BJ (cell line): ENCODE results near the gene NANOGP8. TPM values are rescaled to one million over a fixed set of nuclear protein-coding genes. Genes with fewer than 3 reads are reported as not detected.
"Not testable (repeated sequence)": the region's sequence is repeated elsewhere in the genome, so short reads cannot be mapped to it uniquely, and the experiment has no call there.

Experiments used
- CTCF ChIA-PET: fragments of 350-600 bp; formaldehyde crosslinking; extraction: SDS; loops from one replicate; lab custom pipeline; 2021; ENCODE audit warnings: antibody characterized with exemption, inconsistent platforms; lab: Yijun Ruan, JAX
- POLR2A ChIA-PET: fragments of 300-600 bp; sonication (Branson Sonifier 250); formaldehyde crosslinking; extraction: SDS; loops from one replicate; lab custom pipeline; 2021; ENCODE audit warnings: antibody characterized with exemption; lab: Charles Lee
- DNase-seq: peaks from one replicate; pipeline ENCODE4 v3.0.0-alpha.2; 2011; ENCODE audit warnings: low read depth
- H3K27me3 ChIP-seq: 2 replicates; pipeline ENCODE4 v1.6.0; 2011; ENCODE audit warnings: low read length; ENCODE audit not compliant: control insufficient read depth, insufficient read depth
- H3K36me3 ChIP-seq: 2 replicates; pipeline ENCODE4 v1.5.1; 2011; ENCODE audit warnings: low read length; ENCODE audit not compliant: control insufficient read depth, insufficient read depth
- H3K4me3 ChIP-seq: 2 replicates; pipeline ENCODE4 v1.5.1; 2011; ENCODE audit warnings: low read depth, mild to moderate bottlenecking, control low read depth, low read length
- polyA plus RNA-seq: library from polyadenylated mRNA; depleted of rRNA; stranded (reverse); fragments of >200 nt; gene quantifications from 2 replicates; pipeline ENCODE4 v1.2.3, GENCODE V29; 2011
- TF ChIP-seq, protein P1 (sequence below): IDR thresholded peaks from 2 replicates; pipeline ENCODE4 v1.5.1; 2011; ENCODE audit warnings: low read depth, mild to moderate bottlenecking, control low read depth, inconsistent platforms, low read length, moderate library complexity; ENCODE audit not compliant: insufficient read depth

Gene NANOGP8
- polyA plus RNA-seq, 1 experiment, result not detected

DNA sequence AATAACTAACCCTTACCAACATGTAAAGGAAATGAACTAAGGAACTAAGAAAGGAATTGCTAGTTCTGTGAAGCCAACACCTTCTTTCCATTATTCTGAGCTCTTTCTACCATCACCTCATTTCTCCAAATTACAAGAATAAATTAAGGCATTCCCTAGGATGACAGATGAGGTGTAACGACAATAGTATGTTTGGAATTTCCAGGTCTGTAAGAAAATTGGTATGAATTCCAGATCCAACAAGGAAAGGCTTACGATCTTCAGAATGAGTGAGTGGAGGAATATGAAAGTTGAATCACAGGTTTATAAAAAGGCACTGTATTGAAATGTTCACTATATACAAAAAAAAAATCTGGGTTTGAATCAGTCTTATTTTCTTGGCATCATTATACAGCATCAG is 4.5 kb upstream of the NANOGP8 start:
- no peak for DNase-seq
- Histone ChIP-seq H3K4me3 (no peak overlapping the region), H3K36me3 (no peaks in the 10 kb centered on the region), H3K27me3 (no peaks in the 10 kb centered on the region)
- ChIA-PET CTCF (interaction anchor here (1.2 to 3.6 kb wide), 2 partner anchors 10 to 355 kb away, joined by 5 to 21 read pairs; no protein-coding TSS in a partner anchor), POLR2A (no interaction called here)
- TF ChIP-seq, protein P1, sequence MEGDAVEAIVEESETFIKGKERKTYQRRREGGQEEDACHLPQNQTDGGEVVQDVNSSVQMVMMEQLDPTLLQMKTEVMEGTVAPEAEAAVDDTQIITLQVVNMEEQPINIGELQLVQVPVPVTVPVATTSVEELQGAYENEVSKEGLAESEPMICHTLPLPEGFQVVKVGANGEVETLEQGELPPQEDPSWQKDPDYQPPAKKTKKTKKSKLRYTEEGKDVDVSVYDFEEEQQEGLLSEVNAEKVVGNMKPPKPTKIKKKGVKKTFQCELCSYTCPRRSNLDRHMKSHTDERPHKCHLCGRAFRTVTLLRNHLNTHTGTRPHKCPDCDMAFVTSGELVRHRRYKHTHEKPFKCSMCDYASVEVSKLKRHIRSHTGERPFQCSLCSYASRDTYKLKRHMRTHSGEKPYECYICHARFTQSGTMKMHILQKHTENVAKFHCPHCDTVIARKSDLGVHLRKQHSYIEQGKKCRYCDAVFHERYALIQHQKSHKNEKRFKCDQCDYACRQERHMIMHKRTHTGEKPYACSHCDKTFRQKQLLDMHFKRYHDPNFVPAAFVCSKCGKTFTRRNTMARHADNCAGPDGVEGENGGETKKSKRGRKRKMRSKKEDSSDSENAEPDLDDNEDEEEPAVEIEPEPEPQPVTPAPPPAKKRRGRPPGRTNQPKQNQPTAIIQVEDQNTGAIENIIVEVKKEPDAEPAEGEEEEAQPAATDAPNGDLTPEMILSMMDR, result no peak

DNA sequence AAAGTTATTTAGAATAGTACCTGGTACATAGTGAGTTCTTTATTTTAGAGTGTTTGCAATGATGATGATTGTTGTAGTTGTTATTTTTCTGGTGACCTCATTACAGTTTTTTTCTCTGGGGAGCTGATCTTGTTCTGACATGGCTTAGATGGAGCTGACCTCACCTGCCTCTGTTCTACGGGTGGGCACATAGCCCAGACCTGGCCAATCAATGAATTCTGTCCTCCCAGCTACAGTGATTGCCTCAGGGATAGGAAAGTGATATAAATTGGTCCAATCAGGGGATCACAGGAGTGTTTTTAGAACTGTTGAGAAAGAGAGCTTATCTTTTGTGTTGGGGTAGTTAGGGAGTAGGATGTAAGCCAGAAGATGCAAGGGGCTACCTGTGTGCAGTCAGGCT is 3.2 kb upstream of the NANOGP8 start:
- ChIA-PET CTCF (interaction anchor here (3.6 kb wide), 1 partner anchor 9 kb away, joined by 21 read pairs; no protein-coding TSS in a partner anchor), POLR2A (no interaction called here)
- H3K4me3 ChIP-seq, result no peak overlapping the region
- no peaks in the 10 kb centered on the region for H3K27me3 ChIP-seq
- no peaks in the 10 kb centered on the region for H3K36me3 ChIP-seq
- TF ChIP-seq, protein P1, result no peak
- DNase-seq, result no peak

DNA sequence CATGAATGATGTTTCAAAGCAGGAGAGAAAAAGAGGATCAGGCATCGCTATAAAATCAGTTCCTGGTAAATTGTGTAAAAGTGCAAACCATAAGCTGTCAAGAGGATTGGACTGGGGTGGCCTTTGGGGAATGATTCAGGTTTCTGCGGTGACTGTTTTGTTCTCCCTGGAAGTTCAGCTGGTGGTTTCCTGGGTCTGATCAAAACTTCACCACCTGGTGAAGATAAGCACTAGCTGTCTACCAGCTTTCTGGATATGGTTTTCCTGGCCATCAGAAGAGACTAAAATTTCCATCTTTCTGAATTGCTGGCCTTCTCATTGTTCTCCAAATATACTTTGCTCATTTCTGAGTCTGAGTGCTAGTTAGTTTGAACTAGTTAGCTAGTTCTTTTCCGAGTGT is 2.7 kb upstream of the NANOGP8 start:
- ChIA-PET CTCF (interaction anchor here (3.6 kb wide), 1 partner anchor 9 kb away, joined by 21 read pairs; no protein-coding TSS in a partner anchor), POLR2A (no interaction called here)
- TF ChIP-seq, protein P1, result no peak
- no peaks in the 10 kb centered on the region for H3K36me3 ChIP-seq
- H3K27me3 ChIP-seq, result no peaks in the 10 kb centered on the region
- H3K4me3 ChIP-seq, result no peak overlapping the region
- DNase-seq, result no peak

DNA sequence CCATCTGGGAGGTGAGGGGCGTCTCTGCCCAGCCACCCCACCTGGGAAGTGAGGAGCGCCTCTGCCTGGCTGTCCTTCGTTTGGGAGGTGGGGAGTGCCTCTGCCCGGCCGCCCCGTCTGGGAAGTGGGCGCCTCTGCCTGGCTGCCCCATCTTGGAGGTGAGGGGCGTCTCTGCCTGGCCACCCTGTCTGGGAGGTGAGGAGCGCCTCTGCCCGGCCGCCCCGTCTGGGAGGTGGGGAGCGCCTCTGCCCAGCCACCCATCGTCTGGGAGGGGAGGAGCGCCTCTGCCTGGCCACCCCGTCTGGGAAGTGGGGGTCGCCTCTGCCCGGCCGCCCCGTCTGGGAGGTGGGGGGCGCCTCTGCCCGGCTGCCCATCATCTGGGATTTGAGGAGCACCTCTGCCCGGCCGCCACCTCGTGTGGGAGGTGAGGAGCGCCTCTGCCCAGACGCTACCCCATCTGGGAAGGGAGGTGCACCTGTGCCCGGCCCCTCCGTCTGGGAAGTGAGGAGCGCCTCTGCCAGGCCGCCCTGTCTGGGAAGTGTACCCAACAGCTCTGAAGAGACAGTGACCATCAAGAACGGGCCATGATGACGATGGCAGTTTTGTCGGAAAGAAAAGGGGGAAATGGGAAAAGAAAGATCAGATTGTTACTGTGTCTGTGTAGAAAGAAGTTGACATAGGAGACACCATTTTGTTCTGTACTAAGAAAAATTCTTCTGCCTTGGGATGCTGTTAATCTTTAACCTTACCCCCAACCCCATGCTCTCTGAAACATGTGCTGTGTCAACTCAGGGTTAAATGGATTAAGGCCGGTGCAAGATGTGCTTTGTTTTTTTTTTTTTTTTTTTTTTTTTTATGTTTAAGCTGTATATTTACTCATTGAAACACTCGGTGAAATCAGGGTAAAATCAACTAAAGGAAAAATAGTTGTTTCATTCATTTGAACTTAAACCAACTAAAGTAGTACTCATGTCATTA is 2.4 kb downstream of the NANOGP8 start:
- DNase-seq, CTCF ChIA-PET, H3K4me3 ChIP-seq, H3K36me3 ChIP-seq, H3K27me3 ChIP-seq: not testable (repeated sequence)
- POLR2A ChIA-PET, result interaction anchor here (0.6 kb wide), 1 partner anchor 363 kb away, joined by 4 read pairs; no protein-coding TSS in a partner anchor

DNA sequence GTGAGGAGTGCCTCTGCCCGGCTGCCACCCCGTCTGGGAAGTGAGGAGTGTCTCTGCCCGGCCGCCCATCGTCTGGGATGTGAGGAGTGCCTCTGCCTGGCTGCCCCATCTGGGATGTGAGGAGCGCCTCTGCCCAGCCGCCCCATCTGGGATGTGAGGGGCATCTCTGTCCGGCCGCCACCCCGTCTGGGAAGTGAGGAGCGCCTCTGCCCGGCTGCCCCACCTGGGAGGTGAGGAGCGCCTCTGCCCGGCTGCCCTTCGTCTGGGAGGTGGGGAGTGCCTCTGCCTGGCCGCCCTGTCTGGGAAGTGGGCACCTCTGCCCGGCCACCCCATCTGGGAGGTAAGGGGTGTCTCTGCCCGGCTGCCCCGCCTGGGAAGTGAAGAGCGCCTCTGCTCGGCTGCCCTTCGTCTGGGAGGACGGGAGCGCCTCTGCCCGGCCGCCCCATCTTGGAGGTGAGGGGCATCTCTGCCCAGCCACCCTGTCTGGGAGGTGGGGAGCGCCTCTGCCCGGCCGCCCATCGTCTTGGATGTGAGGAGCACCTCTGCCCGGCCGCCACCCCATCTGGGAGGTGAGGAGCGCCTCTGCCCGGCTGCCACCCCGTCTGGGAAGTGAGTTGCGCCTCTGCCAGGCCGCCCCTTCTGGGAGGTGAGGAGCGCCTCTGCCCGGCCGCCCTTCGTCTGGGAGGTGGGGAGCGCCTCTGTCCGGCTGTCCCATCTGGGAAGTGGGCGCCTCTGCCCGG is 3.3 kb downstream of the NANOGP8 start:
- CTCF ChIA-PET, DNase-seq, POLR2A ChIA-PET, H3K36me3 ChIP-seq, H3K27me3 ChIP-seq, H3K4me3 ChIP-seq: not testable (repeated sequence)

DNA sequence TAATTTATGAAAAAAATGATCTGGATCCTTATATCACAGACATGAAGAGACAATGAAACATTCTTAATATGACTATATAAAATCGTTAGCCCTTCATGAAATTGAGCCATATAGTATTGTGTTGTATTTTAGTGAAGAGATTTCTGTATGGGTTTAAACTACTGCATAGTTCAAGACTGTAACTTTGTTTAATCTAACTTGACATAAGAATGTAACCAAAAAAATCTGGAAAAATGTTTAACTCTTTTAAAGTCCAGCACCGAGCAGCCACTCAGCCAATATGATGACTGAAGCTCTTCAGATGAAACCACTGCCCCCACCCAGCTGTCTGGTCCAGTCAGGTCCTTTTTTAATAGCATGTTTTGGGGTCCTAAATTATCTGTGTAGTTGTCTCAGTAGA is 4.9 kb downstream of the NANOGP8 start:
- no peak overlapping the region for H3K4me3 ChIP-seq
- CTCF ChIA-PET, result interaction anchor here (1.3 to 5.8 kb wide), 5 partner anchors 8 to 364 kb away, joined by 3 to 56 read pairs (median 20); no protein-coding TSS in a partner anchor
- POLR2A ChIA-PET, result interaction anchor here (0.7 kb wide), 1 partner anchor 435 kb away, joined by 3 read pairs; no protein-coding TSS in a partner anchor
- TF ChIP-seq, protein P1, result no peak
- no peaks in the 10 kb centered on the region for H3K27me3 ChIP-seq
- no peak for DNase-seq
- no peaks in the 10 kb centered on the region for H3K36me3 ChIP-seq
